Measurements from ENCODE around the gene STX12.

GRCh38 chr1:27858949-27859576 is 86.0 kb downstream of the STX12 start:
- TF ChIP-seq SP1 (IDR thresholded peaks at IDR 0.05) (no peak), ARNT (IDR thresholded peaks at IDR 0.05) (no peak), HDGF (IDR thresholded peaks at IDR 0.05; ENCODE audit: borderline replicate concordance) (no peak), SUZ12 (IDR thresholded peaks at IDR 0.05) (no peak), NFRKB (IDR thresholded peaks at IDR 0.05) (no peak), ELF4 (IDR thresholded peaks at IDR 0.05) (no peak)
